Cardiac septum (tissue), 1 donor: Measurements from ENCODE around the gene DNAJA1. TPM values are rescaled to one million over a fixed set of nuclear protein-coding genes. Genes with fewer than 3 reads are reported as not detected.
"Not testable (repeated sequence)": the region's sequence is repeated elsewhere in the genome, so short reads cannot be mapped to it uniquely, and the experiment has no call there.

ENCODE experiments used
- DNase-seq: peaks from one replicate; pipeline ENCODE4 v3.0.0-alpha.2; 2020; ENCODE audit warnings: low spot score
- intact Hi-C: fragments of 100-400 bp; cut with DNase I; formaldehyde crosslinking; loops from one replicate; pipeline ENCODE4 v1.14.0; 2022
- long read RNA-seq: library from polyadenylated mRNA; unstranded; transcript quantifications from one replicate; pipeline ENCODE4 v2.0.0, GENCODE V29; 2021
- total RNA-seq: library from RNA; stranded (reverse); fragmentation: NEBNext Ultra II Directional; extraction: Animal tissue kit (Norgen Biotek cat#: 25700); gene quantifications from one replicate; pipeline ENCODE4 v1.2.1, GENCODE V29; 2021
- donor health status: DM: no; HTN: no; CAD: no.

Gene DNAJA1
- total RNA-seq = 87.6 TPM
- long read RNA-seq, transcript DNAJA1-201 (9 exons, 2,381 nt) = major isoform, 219 of 234 reads
- long read RNA-seq, partial matches to known transcripts = 8 of 234 reads
- long read RNA-seq, other reads (novel, unspliced or antisense) = 7 of 234 reads

- intact Hi-C loops = loop anchor here (5.0 to 10.0 kb wide), 3 partner anchors 52 to 640 kb away; partner anchors contain the start of genes ACO1, BAG1 and SMU1
- peak; percentile 98 for DNase-seq
Measured at GRCh38 chr9:33024966-33025571, at the start of gene DNAJA1. TSS of gene DNAJA1 (plus strand) at chr9:33025273. CDS start at chr9:33026485, 1,212 bp downstream.

- intact Hi-C loops = no loop called here
Measured at GRCh38 chr9:32978051-32978450, 47.0 kb upstream of the DNAJA1 start.

GRCh38 chr9:32986971-32987370 lies 38.1 kb upstream of the DNAJA1 start:
- no peak for DNase-seq
- intact Hi-C loops = no loop called here

More at GRCh38 chr9:32978051-32978450, 47.0 kb upstream of the DNAJA1 start:
- no peak for DNase-seq

GRCh38 chr9:32989660-32990059 lies 35.4 kb upstream of the DNAJA1 start:
- intact Hi-C loops = no loop called here
- DNase-seq = no peak

- DNase-seq = no peak
- intact Hi-C loops = no loop called here
Measured at GRCh38 chr9:32991897-32992594, 33.0 kb upstream of the DNAJA1 start.

GRCh38 chr9:32992595-32993238 lies 32.4 kb upstream of the DNAJA1 start:
- DNase-seq = no peak
- intact Hi-C loops = no loop called here

- not testable (repeated sequence) for DNase-seq
- intact Hi-C loops = loop anchor here (2.0 kb wide), 1 partner anchor 44 kb away; no protein-coding TSS in a partner anchor
Measured at GRCh38 chr9:33000682-33001055, 24.4 kb upstream of the DNAJA1 start.

GRCh38 chr9:33005335-33005734 lies 19.7 kb upstream of the DNAJA1 start:
- intact Hi-C loops = not testable (repeated sequence)

GRCh38 chr9:33007755-33008154 lies 17.3 kb upstream of the DNAJA1 start:
- no peak for DNase-seq
- intact Hi-C loops = no loop called here

More at GRCh38 chr9:33005335-33005734, 19.7 kb upstream of the DNAJA1 start:
- not testable (repeated sequence) for DNase-seq

GRCh38 chr9:33011831-33012230 lies 13.2 kb upstream of the DNAJA1 start:
- intact Hi-C loops = no loop called here
- DNase-seq = no peak

GRCh38 chr9:33012328-33013069 lies 12.6 kb upstream of the DNAJA1 start:
- intact Hi-C loops = no loop called here
- no peak for DNase-seq

GRCh38 chr9:33013962-33014664 lies 11.0 kb upstream of the DNAJA1 start:
- no peak for DNase-seq
- intact Hi-C loops = no loop called here

- intact Hi-C loops = no loop called here
- no peak for DNase-seq
Measured at GRCh38 chr9:33014665-33015014, 10.4 kb upstream of the DNAJA1 start.

- intact Hi-C loops = no loop called here
- DNase-seq = no peak
Measured at GRCh38 chr9:33017283-33018041, 7.6 kb upstream of the DNAJA1 start.

- no peak for DNase-seq
- intact Hi-C loops = loop anchor here (10.0 kb wide), 1 partner anchor 635 kb away; the partner anchor contains the start of gene ACO1
Measured at GRCh38 chr9:33019797-33020196, 5.3 kb upstream of the DNAJA1 start.

- intact Hi-C loops = loop anchor here (10.0 kb wide), 1 partner anchor 638 kb away; the partner anchor contains the start of gene ACO1
Measured at GRCh38 chr9:33022303-33022702, 2.8 kb upstream of the DNAJA1 start.

GRCh38 chr9:33022755-33023154 lies 2.3 kb upstream of the DNAJA1 start:
- intact Hi-C loops = loop anchor here (10.0 kb wide), 1 partner anchor 638 kb away; the partner anchor contains the start of gene ACO1
- DNase-seq = no peak

More at GRCh38 chr9:33022303-33022702, 2.8 kb upstream of the DNAJA1 start:
- DNase-seq = no peak

GRCh38 chr9:33023661-33024060 lies 1.4 kb upstream of the DNAJA1 start:
- DNase-seq = no peak
- intact Hi-C loops = loop anchor here (10.0 kb wide), 1 partner anchor 639 kb away; the partner anchor contains the start of gene ACO1
